ENCODE results near the gene HLA-F. TPM values are rescaled to one million over a fixed set of nuclear protein-coding genes. Genes with fewer than 3 reads are reported as not detected.

Gene HLA-F
- total RNA-seq, 1 donor from 2014 or later: not detected

DNA sequence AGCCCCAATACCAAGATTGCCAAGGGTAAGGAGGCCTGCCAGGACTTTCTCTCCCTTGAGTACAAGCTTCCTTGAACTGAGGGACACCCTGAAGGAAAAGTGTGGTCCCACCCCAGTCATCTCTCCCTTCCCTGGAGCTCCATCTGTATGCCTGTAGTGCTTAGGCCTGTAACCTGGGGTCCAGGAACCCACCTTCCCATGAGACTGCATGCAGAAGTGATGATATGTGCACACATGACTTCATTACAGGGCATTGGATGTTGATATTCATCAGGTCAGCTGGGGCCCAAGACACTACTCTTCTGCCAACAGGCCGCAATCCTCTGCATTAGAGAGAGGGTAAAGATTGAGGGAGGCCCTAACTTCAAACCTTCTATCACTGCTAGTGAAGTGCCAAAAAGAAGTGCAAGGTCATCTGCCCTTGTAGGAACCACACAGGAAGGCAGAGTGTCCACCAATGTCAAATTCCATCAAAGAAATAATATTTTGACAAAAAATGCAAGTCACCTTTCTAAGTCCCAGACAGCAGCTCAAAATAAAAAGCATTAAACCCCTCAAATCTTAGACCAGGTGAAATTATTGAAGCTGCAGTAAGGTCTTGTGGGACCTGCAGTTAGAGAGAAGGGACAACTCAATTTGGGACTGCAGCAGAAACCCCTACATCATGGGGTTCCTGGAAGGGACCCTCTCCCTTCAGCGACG, 5.1 kb downstream of the HLA-F start:
- Mint-ChIP-seq H3K36me3 (ENCODE audit: insufficient read depth) (no peaks in the 10 kb centered on the region), H3K27me3 (peaks cover 69% of the 10 kb centered on the region), H3K9me3 (ENCODE audit: low read depth) (no peaks in the 10 kb centered on the region), H3K4me3 (ENCODE audit: low read depth) (no peak overlapping the region), H3K27ac (no peak overlapping the region), H3K4me1 (ENCODE audit: low read depth) (no peaks in the 10 kb centered on the region)
- TF ChIP-seq, protein P1, sequence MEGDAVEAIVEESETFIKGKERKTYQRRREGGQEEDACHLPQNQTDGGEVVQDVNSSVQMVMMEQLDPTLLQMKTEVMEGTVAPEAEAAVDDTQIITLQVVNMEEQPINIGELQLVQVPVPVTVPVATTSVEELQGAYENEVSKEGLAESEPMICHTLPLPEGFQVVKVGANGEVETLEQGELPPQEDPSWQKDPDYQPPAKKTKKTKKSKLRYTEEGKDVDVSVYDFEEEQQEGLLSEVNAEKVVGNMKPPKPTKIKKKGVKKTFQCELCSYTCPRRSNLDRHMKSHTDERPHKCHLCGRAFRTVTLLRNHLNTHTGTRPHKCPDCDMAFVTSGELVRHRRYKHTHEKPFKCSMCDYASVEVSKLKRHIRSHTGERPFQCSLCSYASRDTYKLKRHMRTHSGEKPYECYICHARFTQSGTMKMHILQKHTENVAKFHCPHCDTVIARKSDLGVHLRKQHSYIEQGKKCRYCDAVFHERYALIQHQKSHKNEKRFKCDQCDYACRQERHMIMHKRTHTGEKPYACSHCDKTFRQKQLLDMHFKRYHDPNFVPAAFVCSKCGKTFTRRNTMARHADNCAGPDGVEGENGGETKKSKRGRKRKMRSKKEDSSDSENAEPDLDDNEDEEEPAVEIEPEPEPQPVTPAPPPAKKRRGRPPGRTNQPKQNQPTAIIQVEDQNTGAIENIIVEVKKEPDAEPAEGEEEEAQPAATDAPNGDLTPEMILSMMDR (IDR thresholded peaks at IDR 0.05; ENCODE audit: unreplicated experiment): no peak
- DNase-seq (ENCODE audit: low spot score, unreplicated experiment): no peak

DNA sequence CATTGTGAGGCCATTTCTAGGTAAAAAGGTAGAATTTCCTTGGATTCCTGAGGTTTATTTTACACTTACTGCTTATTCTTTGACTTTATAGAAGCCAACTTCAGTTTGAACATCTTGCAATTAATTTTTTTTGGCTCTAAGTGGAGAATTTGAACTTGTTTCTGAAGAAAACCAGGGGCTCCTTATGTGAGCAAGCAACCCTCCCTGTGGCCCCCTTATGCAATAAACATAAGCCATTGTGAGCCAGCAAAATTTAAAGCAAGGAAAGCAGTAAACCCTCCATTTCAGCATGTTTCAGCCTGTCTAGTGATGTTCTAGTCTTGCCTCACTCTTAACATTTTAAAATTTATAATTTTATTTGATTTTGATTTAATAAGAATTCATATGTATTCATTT, 5.6 kb downstream of the HLA-F start:
- Mint-ChIP-seq H3K27me3 (peaks cover 70% of the 10 kb centered on the region), H3K36me3 (ENCODE audit: insufficient read depth) (no peaks in the 10 kb centered on the region), H3K9me3 (ENCODE audit: low read depth) (no peaks in the 10 kb centered on the region), H3K4me3 (ENCODE audit: low read depth) (no peak overlapping the region), H3K27ac (no peak overlapping the region), H3K4me1 (ENCODE audit: low read depth) (no peaks in the 10 kb centered on the region)
- no peak for DNase-seq (ENCODE audit: low spot score, unreplicated experiment)
- TF ChIP-seq, protein P1 (IDR thresholded peaks at IDR 0.05; ENCODE audit: unreplicated experiment): no peak

DNA sequence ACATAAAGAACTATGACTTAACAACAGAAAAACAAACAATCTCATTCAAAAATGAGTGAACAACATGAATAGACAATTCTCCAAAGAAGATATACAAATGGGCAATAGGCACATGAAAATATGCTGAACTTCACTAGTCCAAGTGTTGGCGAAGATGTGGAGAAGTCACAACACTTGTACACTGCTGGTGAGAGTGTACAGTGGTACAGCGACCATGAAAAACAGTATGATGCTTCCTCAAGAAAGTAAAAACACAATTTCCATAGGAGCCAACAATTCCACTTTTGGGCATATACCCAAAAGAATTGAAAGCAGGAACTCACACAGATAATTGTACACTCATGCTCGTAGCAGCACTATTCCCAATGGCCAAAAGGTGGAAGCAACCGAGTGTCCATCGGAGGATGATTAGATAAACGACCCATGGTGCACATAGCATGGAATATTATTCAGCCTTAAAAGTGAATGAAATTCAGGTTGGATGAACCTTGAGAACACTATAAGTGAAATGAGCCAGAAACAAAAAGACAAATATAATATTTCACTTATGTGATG, 6.6 kb downstream of the HLA-F start:
- no peak overlapping the region for H3K27ac Mint-ChIP-seq
- no peaks in the 10 kb centered on the region for H3K9me3 Mint-ChIP-seq (ENCODE audit: low read depth)
- TF ChIP-seq, protein P1 (IDR thresholded peaks at IDR 0.05; ENCODE audit: unreplicated experiment): no peak
- peaks cover 70% of the 10 kb centered on the region for H3K27me3 Mint-ChIP-seq
- H3K4me1 Mint-ChIP-seq (ENCODE audit: low read depth): no peaks in the 10 kb centered on the region
- DNase-seq (ENCODE audit: low spot score, unreplicated experiment): no peak
- no peaks in the 10 kb centered on the region for H3K36me3 Mint-ChIP-seq (ENCODE audit: insufficient read depth)
- H3K4me3 Mint-ChIP-seq (ENCODE audit: low read depth): no peak overlapping the region

- Mint-ChIP-seq H3K27me3 (peaks cover 65% of the 10 kb centered on the region), H3K9me3 (ENCODE audit: low read depth) (no peaks in the 10 kb centered on the region), H3K4me1 (ENCODE audit: low read depth) (no peaks in the 10 kb centered on the region), H3K4me3 (ENCODE audit: low read depth) (no peak overlapping the region), H3K27ac (no peak overlapping the region), H3K36me3 (ENCODE audit: insufficient read depth) (no peaks in the 10 kb centered on the region)
- no peak for DNase-seq (ENCODE audit: low spot score, unreplicated experiment)
- TF ChIP-seq, protein P1 (IDR thresholded peaks at IDR 0.05; ENCODE audit: unreplicated experiment): no peak
These were observed 7.4 kb downstream of the HLA-F start for GRCh38 chr6:29730575-29731126.

GRCh38 chr6:29731281-29731680, 8.0 kb downstream of the HLA-F start:
- Mint-ChIP-seq H3K4me1 (ENCODE audit: low read depth) (no peaks in the 10 kb centered on the region), H3K36me3 (ENCODE audit: insufficient read depth) (no peaks in the 10 kb centered on the region), H3K27me3 (peaks cover 65% of the 10 kb centered on the region), H3K4me3 (ENCODE audit: low read depth) (no peak overlapping the region), H3K27ac (no peak overlapping the region), H3K9me3 (ENCODE audit: low read depth) (no peaks in the 10 kb centered on the region)
- TF ChIP-seq, protein P1 (IDR thresholded peaks at IDR 0.05; ENCODE audit: unreplicated experiment): no peak
- DNase-seq (ENCODE audit: low spot score, unreplicated experiment): no peak

Measured in progenitor cell of endocrine pancreas (in vitro differentiated cells).